ENCODE measurements around the gene PXDN.

Gene PXDN

GRCh38 chr2:1660656-1661640 lies 83.4 kb downstream of the PXDN start:
- DNase-seq, result no peak

DNA sequence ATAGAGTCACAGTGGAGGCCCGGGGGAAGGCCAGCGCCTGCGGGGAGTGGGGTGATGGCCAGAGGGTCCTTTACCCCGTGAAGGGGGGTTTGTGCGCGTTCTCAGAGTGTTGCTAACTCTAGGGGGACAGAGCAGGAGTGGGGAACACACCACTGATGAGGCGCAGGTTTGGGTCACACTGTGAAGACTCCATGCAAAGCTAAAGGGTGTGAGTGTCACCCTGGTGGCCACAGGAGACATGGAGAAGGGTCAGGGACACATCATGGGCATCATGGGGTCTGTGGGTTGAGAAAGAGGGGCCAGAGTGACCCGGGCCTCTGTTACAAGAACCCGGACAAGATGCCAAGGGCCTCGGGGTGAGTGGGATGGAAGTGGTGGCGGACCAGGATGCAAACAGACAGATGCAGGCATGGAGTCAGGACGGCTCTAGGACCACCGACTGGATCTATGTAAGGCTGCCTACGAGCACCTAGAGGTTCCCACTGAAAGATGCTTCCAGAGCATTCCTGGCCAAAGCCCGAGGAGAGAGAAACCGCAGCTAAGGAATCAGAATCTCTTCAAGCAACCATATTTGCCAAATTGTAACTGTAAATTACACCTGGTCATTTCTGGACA lies 84.3 kb downstream of the PXDN start:
- DNase-seq, result no peak

- DNase-seq, result no peak
These were observed 85.7 kb downstream of the PXDN start for GRCh38 chr2:1658394-1659151.

DNA sequence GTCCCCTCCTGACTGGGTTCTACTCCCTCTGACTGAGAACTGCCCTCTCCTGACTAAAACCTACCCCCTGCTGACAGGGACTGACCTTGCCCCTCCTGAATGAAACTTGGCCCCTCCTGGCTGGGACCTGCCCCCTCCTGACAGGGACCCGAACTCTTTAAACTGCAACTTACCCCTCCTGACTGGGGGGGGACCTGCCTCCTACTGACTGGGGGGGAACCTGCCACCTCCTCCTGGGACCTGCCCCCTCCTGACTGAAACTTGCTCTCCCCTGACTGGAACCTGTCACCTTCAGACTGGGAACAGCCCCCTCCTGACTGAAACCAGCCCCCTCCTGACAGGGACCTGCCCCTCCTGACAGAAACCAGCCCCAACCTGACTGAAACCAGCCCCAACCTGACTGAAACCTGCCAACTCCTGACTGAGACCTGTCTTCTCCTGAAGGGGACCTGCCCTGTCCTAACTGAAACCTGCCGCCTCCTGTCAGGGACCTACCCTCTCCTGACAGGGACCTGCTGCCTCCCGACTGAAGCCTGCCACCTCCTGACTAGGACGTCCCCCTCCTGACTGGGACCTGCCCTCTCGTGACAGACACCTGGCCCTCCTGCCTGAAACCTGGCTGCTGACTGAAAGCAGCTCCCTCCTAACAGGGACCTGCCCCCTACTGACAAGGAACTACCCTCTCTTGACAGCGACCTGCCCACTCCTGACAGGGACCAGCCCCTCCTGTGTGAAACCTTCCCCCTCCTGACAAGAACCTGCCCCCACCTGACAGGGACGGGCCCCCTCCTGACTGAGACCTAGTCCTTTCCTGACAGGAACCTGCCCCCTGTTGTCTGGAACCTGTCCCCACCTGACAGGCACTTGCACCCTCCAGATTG lies 87.1 kb downstream of the PXDN start:
- no peak for DNase-seq

DNA sequence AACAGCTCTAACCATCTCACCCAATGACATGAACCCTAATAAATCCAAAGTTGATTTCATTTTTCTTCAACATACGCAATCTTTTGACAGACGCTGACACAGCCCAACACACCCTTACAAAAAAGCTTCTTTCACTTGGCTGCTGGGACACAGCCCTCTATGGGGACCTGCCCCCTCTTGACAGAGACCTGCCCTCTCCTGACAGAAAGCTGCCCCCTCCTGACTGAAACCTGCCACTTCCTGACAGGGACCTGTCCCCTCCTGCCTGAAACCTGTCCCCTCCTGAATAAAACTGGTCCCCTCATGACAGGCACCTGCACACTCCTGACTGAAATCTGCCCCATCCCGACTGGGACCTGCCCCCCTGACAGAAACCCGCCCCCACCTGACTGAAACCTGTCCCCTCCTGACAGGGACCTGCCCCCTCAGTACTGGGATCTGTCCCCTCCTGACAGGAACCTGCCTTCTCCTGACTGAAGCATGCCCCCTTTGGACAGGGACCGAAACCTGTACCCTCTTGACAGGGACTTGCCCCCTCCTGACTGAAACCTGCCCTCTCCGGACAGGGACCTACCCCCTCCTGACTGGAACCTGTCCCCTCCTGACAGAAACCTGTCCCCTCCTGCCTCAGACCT lies 87.9 kb downstream of the PXDN start:
- no peak for DNase-seq

GRCh38 chr2:1655461-1655860 lies 88.9 kb downstream of the PXDN start:
- no peak for DNase-seq

DNA sequence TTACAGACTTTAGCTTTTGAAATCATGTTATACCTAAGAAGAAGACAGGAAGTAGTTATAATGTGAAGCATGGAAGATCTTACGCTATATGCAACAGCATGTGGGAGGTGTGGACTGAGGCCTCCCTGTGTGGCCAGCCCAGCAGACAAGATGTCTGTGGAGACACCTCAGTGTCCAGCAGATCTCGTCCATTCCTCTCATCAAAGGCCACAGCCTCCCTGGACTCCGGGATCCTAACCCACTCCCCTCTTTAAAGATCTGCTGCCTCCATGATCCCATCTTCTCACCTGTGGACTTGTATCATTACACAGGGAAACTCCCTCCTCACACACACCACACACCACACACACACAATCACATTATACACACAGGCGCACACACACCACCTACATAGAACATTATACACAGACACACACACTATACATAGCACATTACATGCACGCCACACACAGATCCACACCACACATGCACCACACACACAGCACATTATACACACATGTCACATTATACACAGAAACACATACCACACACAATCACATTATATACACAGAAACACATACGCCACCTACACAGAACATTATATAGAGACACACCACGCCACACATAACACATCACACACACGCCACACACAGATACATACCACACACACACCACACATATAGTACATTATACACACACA lies 89.5 kb downstream of the PXDN start:
- no peak for DNase-seq

GRCh38 chr2:1653956-1654695 lies 90.2 kb downstream of the PXDN start:
- no peak for DNase-seq

DNA sequence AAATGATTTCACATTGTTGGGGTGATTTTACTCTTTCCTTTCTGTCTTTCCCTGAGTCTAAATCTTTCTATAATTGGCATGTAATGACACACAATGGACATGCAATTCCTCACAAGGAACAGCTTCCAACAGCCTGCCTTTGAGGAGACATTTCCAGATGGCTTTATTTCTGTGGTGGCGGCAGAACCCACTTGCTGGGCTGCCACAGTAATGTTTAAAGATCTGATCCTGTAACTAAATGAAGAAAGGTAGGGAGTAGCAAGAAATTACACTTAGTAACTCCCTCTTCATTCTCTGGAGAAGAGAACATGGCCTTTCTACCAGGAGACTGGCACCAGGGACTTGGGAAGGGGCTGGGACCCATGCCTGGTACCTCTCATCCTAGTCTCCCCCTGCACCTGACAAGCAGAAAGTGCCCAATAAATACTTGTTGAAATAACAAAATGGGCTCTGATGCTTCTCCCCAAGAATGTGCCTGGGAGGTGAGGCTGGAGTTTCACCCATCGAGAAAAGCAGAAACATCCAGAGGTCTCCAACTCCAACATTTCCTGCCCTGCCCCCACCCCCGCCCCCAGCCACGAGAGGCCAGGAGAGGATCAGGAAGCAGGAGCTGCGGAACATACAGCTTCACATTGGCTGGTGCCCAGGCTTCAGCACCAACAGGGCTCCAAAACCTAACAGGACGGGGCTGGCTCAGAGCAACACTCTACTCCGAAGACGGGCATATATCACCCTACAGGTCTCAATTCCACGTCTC lies 92.1 kb downstream of the PXDN start:
- no peak for DNase-seq

DNA sequence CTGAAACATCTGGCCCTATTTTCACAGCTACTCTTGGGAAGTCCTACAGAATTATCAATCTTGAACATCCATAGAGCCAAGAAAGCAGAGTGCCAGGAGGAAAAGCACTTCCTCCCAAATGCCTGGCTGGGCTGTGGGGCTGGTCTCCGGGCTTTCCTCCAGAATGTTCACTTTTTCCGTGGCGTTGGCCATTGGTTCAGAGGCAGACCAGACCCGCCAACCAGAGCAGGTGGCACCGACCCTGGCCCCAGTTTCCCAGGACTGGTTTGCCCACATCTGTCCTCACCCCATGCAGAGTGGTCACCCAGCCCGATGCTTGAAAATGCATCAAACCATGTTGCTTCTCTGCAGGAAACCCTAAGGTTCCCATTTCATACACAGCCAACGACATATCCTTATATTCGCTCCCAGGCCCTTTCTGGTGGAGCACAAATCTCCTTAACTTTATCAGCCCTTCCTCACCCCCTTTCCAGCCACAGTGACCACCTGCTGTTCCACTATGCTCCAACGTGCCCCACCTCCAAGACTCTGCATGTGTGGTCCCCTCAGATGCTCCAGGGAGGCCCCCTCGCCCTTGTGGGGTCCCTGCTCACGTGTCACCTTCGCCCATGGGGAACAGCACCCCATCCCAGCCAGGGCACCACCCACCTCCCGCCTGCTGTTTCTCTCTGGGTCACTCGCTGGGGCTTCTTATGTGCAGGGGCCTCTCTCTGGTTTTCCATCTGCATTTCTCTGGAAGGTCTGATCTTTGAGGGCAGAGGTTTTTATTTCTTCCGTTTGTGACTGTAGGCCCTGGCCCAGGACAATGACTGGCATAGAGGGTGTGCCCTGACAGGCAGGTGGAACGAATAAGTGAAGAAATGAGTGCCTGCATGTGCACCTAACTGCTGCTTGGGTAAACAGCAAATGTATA lies 92.9 kb downstream of the PXDN start:
- no peak for DNase-seq

- no peak for DNase-seq
These were observed 94.0 kb downstream of the PXDN start for GRCh38 chr2:1650085-1650872.

DNA sequence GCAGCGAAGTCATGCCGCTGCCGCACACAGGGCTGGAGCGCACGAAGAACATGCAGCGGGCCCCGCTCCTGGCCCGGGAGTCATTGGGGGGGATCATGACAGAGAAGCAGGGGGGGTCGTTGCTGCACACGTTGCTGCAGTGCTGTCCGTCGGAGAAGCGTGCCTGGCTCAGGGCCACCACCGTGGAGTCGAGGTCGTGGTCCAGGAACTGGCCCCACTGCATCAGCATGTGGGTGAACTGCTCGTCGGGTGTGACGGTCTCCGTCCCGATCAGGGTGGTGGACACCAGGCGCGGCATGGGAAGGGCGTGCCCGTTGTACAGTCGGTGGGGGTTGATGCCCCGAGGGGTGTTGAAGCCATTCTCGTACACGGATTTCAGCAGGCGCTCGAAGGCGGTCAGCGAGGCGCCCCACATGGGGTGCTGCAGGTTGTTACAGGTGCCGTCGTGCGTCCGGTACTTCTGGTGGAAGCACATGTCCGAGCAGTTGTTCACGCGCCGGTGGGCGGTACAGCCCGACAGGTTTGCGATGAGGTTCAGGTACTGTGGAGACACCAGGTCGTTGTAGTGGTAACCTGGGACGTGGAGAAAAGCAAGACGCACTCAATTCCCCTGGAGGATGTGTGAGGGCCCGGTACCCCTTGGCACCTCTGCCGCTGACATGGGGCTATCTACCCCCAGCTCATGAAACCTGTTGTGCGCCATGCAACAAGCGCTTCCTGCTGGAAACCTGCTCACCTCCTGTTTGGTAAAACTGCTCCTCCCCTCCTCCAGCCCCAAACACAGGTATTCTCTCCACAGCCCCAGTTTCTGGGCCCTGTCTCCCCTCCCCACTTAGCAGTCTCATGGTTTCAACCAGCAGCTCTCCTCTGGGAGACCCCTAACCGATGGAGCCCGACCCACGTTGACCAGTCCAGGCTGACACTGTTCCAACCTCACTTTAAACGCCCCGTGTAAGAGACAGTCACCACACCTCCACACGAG lies 94.9 kb downstream of the PXDN start:
- DNase-seq, result no peak

GRCh38 chr2:1648241-1649102 lies 95.8 kb downstream of the PXDN start:
- DNase-seq, result no peak

DNA sequence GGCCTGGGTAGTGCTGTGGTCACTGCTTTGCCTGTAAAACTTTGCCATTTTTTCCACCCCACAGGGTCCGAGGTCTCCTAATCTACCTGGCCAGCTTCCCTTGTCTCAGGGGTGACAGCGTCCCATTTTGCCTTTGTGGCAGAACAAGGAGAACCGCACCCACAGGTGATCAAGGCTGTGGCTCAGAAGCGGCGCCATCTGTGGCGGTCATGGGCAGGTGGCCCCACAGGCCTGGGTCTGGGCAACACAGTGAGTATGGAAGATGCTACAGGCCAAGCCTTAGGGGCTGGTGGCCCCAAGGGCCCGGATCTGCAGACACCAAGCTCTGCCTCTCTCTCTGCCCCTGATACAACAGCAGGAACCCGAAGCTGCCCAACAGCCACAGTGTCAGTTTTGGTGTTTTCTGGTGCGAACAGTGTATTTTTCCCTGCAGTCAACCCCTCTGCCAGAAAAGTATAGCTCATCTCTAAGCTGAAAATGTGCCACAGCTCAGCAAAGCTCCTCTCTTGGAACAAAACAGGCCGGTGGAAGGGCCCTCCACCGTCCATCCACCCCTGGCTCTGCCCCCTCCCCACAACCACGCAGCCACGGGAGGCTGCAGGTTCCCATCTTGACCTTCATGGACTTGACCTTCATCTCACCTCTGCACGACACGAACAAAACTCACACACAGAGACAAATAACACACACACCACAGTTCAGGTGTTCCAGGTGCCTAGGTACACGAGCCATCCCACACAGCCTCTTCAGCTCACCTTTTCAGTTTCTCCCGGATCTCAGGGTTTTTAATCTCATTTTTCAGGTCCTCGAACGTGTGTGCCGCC lies 96.7 kb downstream of the PXDN start:
- no peak for DNase-seq
